HEK293 (cell line): ENCODE data around the gene ANO8.
"Not testable (repeated sequence)": the region's sequence is repeated elsewhere in the genome, so short reads cannot be mapped to it uniquely, and the experiment has no call there.

Experiments
- CTCF ChIA-PET: fragments of 350-600 bp; formaldehyde crosslinking; extraction: SDS; loops from one replicate; lab custom pipeline; 2021; ENCODE audit warnings: antibody characterized with exemption; lab: Yijun Ruan, JAX
- POLR2A ChIA-PET: fragments of 300-600 bp; formaldehyde crosslinking; extraction: SDS; loops from one replicate; lab custom pipeline; 2020; ENCODE audit warnings: antibody characterized with exemption, inconsistent platforms; lab: Yijun Ruan, JAX
- H3K27ac ChIP-seq: fragments of 200-500 bp; sonication (Bioruptor generic); 2 replicates; pipeline ENCODE4 v1.5.1; 2014; ENCODE audit warnings: low read depth, low read length, control low read depth, inconsistent platforms; ENCODE audit errors: extremely low read depth
- H3K36me3 ChIP-seq, 2 experiments: fragments of 200-500 bp in 1 of 2; sonication (Bioruptor generic) in 1 of 2; 1 replicate in 1 of 2; 2 replicates in 1 of 2; pipeline ENCODE4 v1.5.1; 2014 to 2017; ENCODE audit warnings: inconsistent platforms in 2 of 2, low read length in 2 of 2; ENCODE audit not compliant: control insufficient read depth in 2 of 2, insufficient read depth in 1 of 2
- H3K4me1 ChIP-seq: fragments of 200-500 bp; sonication (Bioruptor generic); 2 replicates; pipeline ENCODE4 v1.5.1; 2014; ENCODE audit warnings: mild to moderate bottlenecking, low read length, inconsistent platforms; ENCODE audit not compliant: control insufficient read depth, insufficient read depth
- H3K4me3 ChIP-seq: 2 replicates; pipeline ENCODE4 v1.5.1; 2011; ENCODE audit warnings: low read depth, mild to moderate bottlenecking, control low read depth, low read length, moderate library complexity
- H3K9me3 ChIP-seq: fragments of 200-500 bp; sonication (Bioruptor generic); 2 replicates; pipeline ENCODE4 v1.5.1; 2014; ENCODE audit warnings: low read depth, low read length, inconsistent platforms; ENCODE audit not compliant: control insufficient read depth, insufficient read depth
- ATF2 ChIP-seq: fragments of 450-650 bp; formaldehyde crosslinking; IDR thresholded peaks from 2 replicates; pipeline ENCODE4 v1.5.1; 2016; ENCODE audit warnings: missing biosample characterization, missing genetic modification characterization, low read depth
- GLI4 ChIP-seq: fragments of 450-650 bp; formaldehyde crosslinking; IDR thresholded peaks from 2 replicates; pipeline ENCODE4 v1.5.1; 2016; ENCODE audit warnings: missing biosample characterization, missing genetic modification characterization
- HOXC10 ChIP-seq: sonication (generic); formaldehyde crosslinking; IDR thresholded peaks from 2 replicates; pipeline ENCODE4 v1.8.1; 2023; ENCODE audit warnings: mild to moderate bottlenecking, missing genetic modification reagents
- KLF10 ChIP-seq: fragments of 450-650 bp; IDR thresholded peaks from 2 replicates; pipeline ENCODE4 v1.5.1; 2018; ENCODE audit warnings: missing biosample characterization, mild to moderate bottlenecking, missing genetic modification characterization
- OSR2 ChIP-seq: fragments of 450-650 bp; formaldehyde crosslinking; IDR thresholded peaks from 2 replicates; pipeline ENCODE4 v1.5.1; 2016; ENCODE audit warnings: missing biosample characterization, missing genetic modification characterization
- PRDM1 ChIP-seq: fragments of 450-650 bp; formaldehyde crosslinking; IDR thresholded peaks from 2 replicates; pipeline ENCODE4; 2016; ENCODE audit warnings: missing biosample characterization, missing genetic modification characterization
- REPIN1 ChIP-seq: fragments of 450-650 bp; formaldehyde crosslinking; IDR thresholded peaks from 2 replicates; pipeline ENCODE4 v1.5.1; 2017; ENCODE audit warnings: missing biosample characterization, missing genetic modification characterization, low read depth
- ZFP41 ChIP-seq: fragments of 450-650 bp; formaldehyde crosslinking; IDR thresholded peaks from 2 replicates; pipeline ENCODE4 v1.5.1; 2016; ENCODE audit warnings: missing biosample characterization, missing genetic modification characterization, borderline replicate concordance
- ZNF10 ChIP-seq: fragments of 450-650 bp; formaldehyde crosslinking; IDR thresholded peaks from 2 replicates; pipeline ENCODE4 v1.5.1; 2017; ENCODE audit warnings: missing biosample characterization, missing genetic modification characterization
- ZNF560 ChIP-seq: fragments of 450-650 bp; formaldehyde crosslinking; IDR thresholded peaks from 2 replicates; pipeline ENCODE4 v1.5.1; 2017; ENCODE audit warnings: missing biosample characterization, missing genetic modification characterization, borderline replicate concordance
- ZNF600 ChIP-seq: fragments of 450-650 bp; formaldehyde crosslinking; IDR thresholded peaks from 2 replicates; pipeline ENCODE4 v1.5.1; 2016; ENCODE audit warnings: missing biosample characterization, missing genetic modification characterization
- ZNF654 ChIP-seq: fragments of 450-650 bp; formaldehyde crosslinking; IDR thresholded peaks from 2 replicates; pipeline ENCODE4 v1.5.1; 2016; ENCODE audit warnings: low read depth, missing biosample characterization, missing genetic modification characterization
- ZNF677 ChIP-seq: fragments of 450-650 bp; IDR thresholded peaks from 2 replicates; pipeline ENCODE4 v1.5.0; 2018; ENCODE audit warnings: missing biosample characterization, mild to moderate bottlenecking, missing genetic modification characterization, moderate library complexity
- TF ChIP-seq, protein P1 (sequence below): fragments of 450-650 bp; formaldehyde crosslinking; IDR thresholded peaks from 2 replicates; pipeline ENCODE4 v1.5.1; 2016; ENCODE audit warnings: missing biosample characterization, missing genetic modification characterization
- TF ChIP-seq, protein P2 (sequence below): fragments of 450-650 bp; formaldehyde crosslinking; IDR thresholded peaks from 2 replicates; pipeline ENCODE4 v1.5.1; 2017; ENCODE audit warnings: missing biosample characterization, mild to moderate bottlenecking, missing genetic modification characterization, moderate library complexity

The ANO8 gene

DNA sequence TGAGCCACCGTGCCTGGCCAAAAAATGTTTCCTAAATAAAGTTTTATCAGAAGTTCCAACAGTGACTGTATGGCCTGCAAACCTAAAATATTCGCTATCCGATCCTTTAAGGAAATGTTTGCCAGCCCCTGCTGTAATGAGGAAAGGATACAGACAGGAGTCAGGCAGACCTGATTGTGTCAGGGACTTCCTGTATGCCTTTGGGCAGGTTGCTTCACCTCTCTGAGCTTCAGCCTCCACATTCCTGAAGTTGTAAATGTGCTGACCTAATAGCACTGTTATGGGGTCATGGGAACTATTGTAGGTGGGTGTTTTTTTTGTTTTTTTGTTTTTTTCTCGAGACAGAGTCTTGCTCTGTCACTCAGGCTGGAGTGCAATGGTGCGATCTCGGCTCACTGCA lies 37.7 kb downstream of the ANO8 start (continued):
- TF ChIP-seq, protein P1, sequence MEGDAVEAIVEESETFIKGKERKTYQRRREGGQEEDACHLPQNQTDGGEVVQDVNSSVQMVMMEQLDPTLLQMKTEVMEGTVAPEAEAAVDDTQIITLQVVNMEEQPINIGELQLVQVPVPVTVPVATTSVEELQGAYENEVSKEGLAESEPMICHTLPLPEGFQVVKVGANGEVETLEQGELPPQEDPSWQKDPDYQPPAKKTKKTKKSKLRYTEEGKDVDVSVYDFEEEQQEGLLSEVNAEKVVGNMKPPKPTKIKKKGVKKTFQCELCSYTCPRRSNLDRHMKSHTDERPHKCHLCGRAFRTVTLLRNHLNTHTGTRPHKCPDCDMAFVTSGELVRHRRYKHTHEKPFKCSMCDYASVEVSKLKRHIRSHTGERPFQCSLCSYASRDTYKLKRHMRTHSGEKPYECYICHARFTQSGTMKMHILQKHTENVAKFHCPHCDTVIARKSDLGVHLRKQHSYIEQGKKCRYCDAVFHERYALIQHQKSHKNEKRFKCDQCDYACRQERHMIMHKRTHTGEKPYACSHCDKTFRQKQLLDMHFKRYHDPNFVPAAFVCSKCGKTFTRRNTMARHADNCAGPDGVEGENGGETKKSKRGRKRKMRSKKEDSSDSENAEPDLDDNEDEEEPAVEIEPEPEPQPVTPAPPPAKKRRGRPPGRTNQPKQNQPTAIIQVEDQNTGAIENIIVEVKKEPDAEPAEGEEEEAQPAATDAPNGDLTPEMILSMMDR (tag by site-specific recombination) = no peak
- TF ChIP-seq ATF2 (tag by site-specific recombination) (no peak), HOXC10 (CRISPR knock-in tag) (no peak)
- TF ChIP-seq, all 188 proteins: peak for 0

- ChIA-PET CTCF (interaction anchor here (0.6 to 2.1 kb wide), 5 partner anchors 9 to 233 kb away, joined by 3 to 10 read pairs (median 4); partner anchors contain the start of gene MRPL34), POLR2A (interaction anchor here (0.6 kb wide), 1 partner anchor 9 kb away, joined by 3 read pairs; no protein-coding TSS in a partner anchor)
- H3K36me3 ChIP-seq = peaks cover 0 to 53% of the 10 kb centered on the region in 2 experiments; a peak in 2 of 3 replicates
- H3K9me3 ChIP-seq = no peaks in the 10 kb centered on the region
- TF ChIP-seq KLF10 (tag by site-specific recombination) (no peak), ZNF560 (tag by site-specific recombination) (no peak), ZNF10 (0 out of 2 replicates have a peak, but pooled peaks have one; percentile 11), REPIN1 (tag by site-specific recombination) (no peak), GLI4 (tag by site-specific recombination) (no peak), ZNF600 (tag by site-specific recombination) (peak; percentile 70), ZNF654 (tag by site-specific recombination) (peak; percentile 40), ZFP41 (tag by site-specific recombination) (no peak), PRDM1 (peak; percentile 34; the same call in 1 of the 2 replicates), OSR2 (tag by site-specific recombination) (peak; percentile 15; the same call in 1 of the 2 replicates), ZNF677 (tag by site-specific recombination) (no peak)
- TF ChIP-seq, protein P2, sequence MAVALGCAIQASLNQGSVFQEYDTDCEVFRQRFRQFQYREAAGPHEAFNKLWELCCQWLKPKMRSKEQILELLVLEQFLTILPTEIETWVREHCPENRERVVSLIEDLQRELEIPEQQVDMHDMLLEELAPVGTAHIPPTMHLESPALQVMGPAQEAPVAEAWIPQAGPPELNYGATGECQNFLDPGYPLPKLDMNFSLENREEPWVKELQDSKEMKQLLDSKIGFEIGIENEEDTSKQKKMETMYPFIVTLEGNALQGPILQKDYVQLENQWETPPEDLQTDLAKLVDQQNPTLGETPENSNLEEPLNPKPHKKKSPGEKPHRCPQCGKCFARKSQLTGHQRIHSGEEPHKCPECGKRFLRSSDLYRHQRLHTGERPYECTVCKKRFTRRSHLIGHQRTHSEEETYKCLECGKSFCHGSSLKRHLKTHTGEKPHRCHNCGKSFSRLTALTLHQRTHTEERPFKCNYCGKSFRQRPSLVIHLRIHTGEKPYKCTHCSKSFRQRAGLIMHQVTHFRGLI (tag by site-specific recombination) = no peak
- no peak overlapping the region for H3K27ac ChIP-seq
- no peaks in the 10 kb centered on the region for H3K4me1 ChIP-seq
- H3K4me3 ChIP-seq = no peak overlapping the region
Observed at GRCh38 chr19:17296273-17296672, 38.4 kb downstream of the ANO8 start.

- H3K4me1 ChIP-seq, H3K27ac ChIP-seq, H3K9me3 ChIP-seq, H3K4me3 ChIP-seq: not testable (repeated sequence)
- CTCF ChIA-PET = interaction anchor here (2.1 kb wide), 1 partner anchor 90 kb away, joined by 10 read pairs; no protein-coding TSS in a partner anchor
- H3K36me3 ChIP-seq = peaks cover 0 to 46% of the 10 kb centered on the region in 2 experiments; a peak in 2 of 3 replicates
- POLR2A ChIA-PET = interaction anchor here (1.5 kb wide), 1 partner anchor 7 kb away, joined by 3 read pairs; the partner anchor contains the start of gene ABHD8
Observed at GRCh38 chr19:17295551-17295950, 39.1 kb downstream of the ANO8 start.
